Activated B cell treated with CpG ODN at 0.5 μM for 24 hours (primary cell): ENCODE results near the gene TAC3. TPM values are rescaled to one million over a fixed set of nuclear protein-coding genes. Genes with fewer than 3 reads are reported as not detected.
"Not testable (repeated sequence)": the region's sequence is repeated elsewhere in the genome, so short reads cannot be mapped to it uniquely, and the experiment has no call there.

Experiments
- ATAC-seq: fragments of 200-7000 bp; cut with Tn5 transposase; one replicate; pipeline ENCODE4 v1.10.0; 2021; ENCODE audit warnings: low read depth, mild to moderate bottlenecking, moderate library complexity
- CTCF ChIA-PET: fragments of 350-600 bp; sonication (Branson Sonifier 250); formaldehyde crosslinking; loops from one replicate; lab custom pipeline; 2021; ENCODE audit warnings: antibody characterized with exemption; lab: Charles Lee
- POLR2A ChIA-PET: fragments of 350-600 bp; sonication (Branson Sonifier 250); formaldehyde crosslinking; loops from one replicate; lab custom pipeline; 2021; ENCODE audit warnings: antibody characterized with exemption; lab: Charles Lee
- DNase-seq: peaks from one replicate; pipeline ENCODE4 v3.0.0; 2022
- H3K27ac Mint-ChIP-seq: one replicate; pipeline ENCODE4 v1.8.0; 2020; ENCODE audit warnings: mixed read lengths
- H3K27me3 Mint-ChIP-seq: one replicate; pipeline ENCODE4 v1.8.0; 2021; ENCODE audit warnings: mixed read lengths
- H3K36me3 Mint-ChIP-seq: one replicate; pipeline ENCODE4 v1.8.0; 2021; ENCODE audit warnings: low read depth, mixed read lengths
- H3K4me1 Mint-ChIP-seq: one replicate; pipeline ENCODE4 v1.8.0; 2021; ENCODE audit warnings: mixed read lengths
- H3K4me3 Mint-ChIP-seq: one replicate; pipeline ENCODE4 v1.8.0; 2020; ENCODE audit warnings: mild to moderate bottlenecking, mixed read lengths
- H3K9me3 Mint-ChIP-seq: one replicate; pipeline ENCODE4 v1.8.0; 2020; ENCODE audit warnings: mixed read lengths
- CTCF ChIP-seq: fragments of 200-600 bp; IDR thresholded peaks from one replicate; pipeline ENCODE4 v1.8.0; 2022; ENCODE audit warnings: antibody characterized with exemption, mild to moderate bottlenecking
- intact Hi-C: fragments of 100-400 bp; cut with micrococcal nuclease; formaldehyde crosslinking; loops from one replicate; pipeline ENCODE4 v1.15.1; 2024
- total RNA-seq: library from RNA; stranded (reverse); gene quantifications from 2 replicates; pipeline ENCODE4 v1.2.3, GENCODE V29; 2022

Gene TAC3
- total RNA-seq, 1 donor from 2014 or later = not detected

DNA sequence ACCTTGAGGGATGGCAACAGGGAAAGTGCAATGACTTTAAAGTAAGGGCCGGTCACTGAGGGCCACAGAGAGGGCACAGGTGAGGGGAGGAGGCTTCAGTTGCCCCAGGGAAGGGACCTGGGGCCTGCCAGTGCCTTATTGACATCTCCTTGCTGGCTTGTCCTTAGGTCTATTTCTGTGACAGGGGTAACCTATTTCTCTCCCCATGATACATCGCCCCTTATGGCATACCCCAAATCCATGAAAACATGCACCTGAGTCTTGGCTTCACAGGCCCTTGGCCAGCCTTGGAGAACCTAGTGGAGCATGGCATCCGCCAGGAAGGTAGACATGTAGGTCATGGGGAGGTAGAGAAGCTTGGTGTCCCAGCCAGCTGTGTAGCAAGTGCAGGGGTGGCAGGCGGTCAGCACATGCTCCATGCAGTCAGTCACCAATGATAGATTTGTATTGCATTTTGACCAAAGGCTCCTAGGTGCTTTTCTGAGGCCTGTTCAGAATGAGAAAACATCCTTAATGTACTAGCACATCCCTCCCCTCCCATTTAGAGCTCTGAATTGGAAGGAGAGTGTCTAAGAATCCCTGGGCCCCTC lies 35.3 kb downstream of the TAC3 start:
- ATAC-seq = no peak
- H3K4me1 Mint-ChIP-seq = no peaks in the 10 kb centered on the region
- CTCF ChIA-PET = no interaction called here

DNA sequence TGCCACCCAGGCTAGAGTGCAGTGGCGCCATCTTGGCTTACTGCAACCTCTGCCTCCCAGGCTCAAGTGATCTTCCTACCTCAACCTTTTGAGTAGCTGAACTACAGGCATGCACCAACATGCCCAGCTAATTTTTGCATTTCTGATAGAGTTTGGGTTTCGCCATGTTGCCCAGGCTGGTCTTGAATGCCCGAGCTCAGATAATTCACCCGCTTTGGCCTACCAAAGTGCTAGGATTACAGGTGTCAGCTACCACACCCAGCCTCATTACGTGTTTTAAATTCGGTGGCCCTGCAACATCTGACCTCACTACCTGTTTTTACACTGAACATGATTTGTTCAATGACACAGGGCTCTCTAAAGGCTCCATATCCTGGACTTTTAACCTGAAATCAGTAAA lies 36.1 kb downstream of the TAC3 start:
- no peak for DNase-seq
- no peak for ATAC-seq
- H3K27ac Mint-ChIP-seq = no peak overlapping the region
- H3K4me1 Mint-ChIP-seq = no peaks in the 10 kb centered on the region
- no peak for TF ChIP-seq CTCF
- no peaks in the 10 kb centered on the region for H3K27me3 Mint-ChIP-seq
- intact Hi-C loops = no loop called here
- CTCF ChIA-PET = no interaction called here
- POLR2A ChIA-PET = no interaction called here
- H3K4me3 Mint-ChIP-seq = no peak overlapping the region
- H3K9me3 Mint-ChIP-seq = peaks cover 3% of the 10 kb centered on the region
- no peaks in the 10 kb centered on the region for H3K36me3 Mint-ChIP-seq

More for the DNA sequence above, 35.3 kb downstream of the TAC3 start:
- no peaks in the 10 kb centered on the region for H3K36me3 Mint-ChIP-seq
- no peak for TF ChIP-seq CTCF
- DNase-seq = no peak
- POLR2A ChIA-PET = no interaction called here
- H3K27me3 Mint-ChIP-seq = no peaks in the 10 kb centered on the region
- H3K27ac Mint-ChIP-seq = no peak overlapping the region
- peaks cover 3% of the 10 kb centered on the region for H3K9me3 Mint-ChIP-seq
- H3K4me3 Mint-ChIP-seq = no peak overlapping the region
- intact Hi-C loops = no loop called here

- no peak for TF ChIP-seq CTCF
- intact Hi-C loops = no loop called here
- DNase-seq (no peak), ATAC-seq (no peak)
- no peak overlapping the region for H3K4me3 Mint-ChIP-seq
- CTCF ChIA-PET = no interaction called here
- H3K27me3 Mint-ChIP-seq = no peaks in the 10 kb centered on the region
- no peaks in the 10 kb centered on the region for H3K4me1 Mint-ChIP-seq
- no peaks in the 10 kb centered on the region for H3K36me3 Mint-ChIP-seq
- POLR2A ChIA-PET = no interaction called here
- H3K9me3 Mint-ChIP-seq = peaks cover 3% of the 10 kb centered on the region
- H3K27ac Mint-ChIP-seq = no peak overlapping the region
Observed at GRCh38 chr12:56979628-56980027, 36.7 kb downstream of the TAC3 start.

GRCh38 chr12:56978397-56979138 lies 37.8 kb downstream of the TAC3 start:
- Mint-ChIP-seq H3K4me3 (no peak overlapping the region), H3K27ac (no peak overlapping the region), H3K36me3 (no peaks in the 10 kb centered on the region), H3K4me1 (no peaks in the 10 kb centered on the region), H3K9me3 (peaks cover 3% of the 10 kb centered on the region), H3K27me3 (no peaks in the 10 kb centered on the region)
- ATAC-seq (no peak), DNase-seq (no peak)
- CTCF ChIA-PET = no interaction called here
- POLR2A ChIA-PET = no interaction called here
- TF ChIP-seq CTCF = no peak
- intact Hi-C loops = no loop called here

DNA sequence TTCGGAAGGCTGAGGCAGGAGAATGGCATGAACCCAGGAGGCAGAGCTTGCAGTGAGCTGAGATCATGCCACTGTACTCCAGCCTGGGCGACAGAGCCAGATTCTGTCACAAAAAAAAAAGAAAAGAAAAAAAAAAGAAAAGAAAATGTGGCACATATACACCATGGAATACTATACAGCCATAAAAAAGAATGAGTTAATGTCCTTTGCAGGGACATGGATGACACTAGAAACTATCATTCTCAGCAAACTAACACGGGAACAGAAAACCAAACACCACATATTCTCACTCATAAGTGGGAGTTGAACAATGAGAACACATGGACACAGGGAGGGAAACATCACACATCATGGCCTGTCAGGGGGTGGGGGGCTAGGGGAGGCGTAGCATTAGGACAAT lies 39.0 kb downstream of the TAC3 start:
- intact Hi-C loops, POLR2A ChIA-PET, H3K9me3 Mint-ChIP-seq, DNase-seq, H3K36me3 Mint-ChIP-seq, CTCF ChIA-PET, H3K4me3 Mint-ChIP-seq, H3K27ac Mint-ChIP-seq, H3K27me3 Mint-ChIP-seq, ATAC-seq, H3K4me1 Mint-ChIP-seq: not testable (repeated sequence)

DNA sequence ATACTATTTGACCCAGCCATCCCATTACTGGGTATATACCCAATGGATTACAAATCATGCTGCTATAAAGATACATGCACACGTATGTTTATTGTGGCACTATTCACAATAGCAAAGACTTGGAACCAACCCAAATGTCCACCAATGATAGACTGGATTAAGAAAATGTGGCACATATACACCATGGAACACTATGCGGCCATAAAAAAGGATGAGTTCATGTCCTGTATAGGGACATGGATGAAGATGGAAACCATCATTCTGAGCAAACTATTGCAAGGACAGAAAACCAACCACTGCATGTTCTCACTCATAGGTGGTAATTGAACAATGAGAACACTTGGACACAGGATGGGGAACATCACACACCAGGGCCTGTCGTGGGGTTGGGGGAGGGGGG lies 42.1 kb downstream of the TAC3 start:
- POLR2A ChIA-PET, CTCF ChIA-PET, H3K4me1 Mint-ChIP-seq: not testable (repeated sequence)

GRCh38 chr12:56968910-56969309 lies 47.4 kb downstream of the TAC3 start:
- intact Hi-C loops, ATAC-seq, POLR2A ChIA-PET, H3K4me3 Mint-ChIP-seq, CTCF ChIA-PET, H3K36me3 Mint-ChIP-seq, H3K27me3 Mint-ChIP-seq, H3K9me3 Mint-ChIP-seq, H3K27ac Mint-ChIP-seq, H3K4me1 Mint-ChIP-seq, DNase-seq: not testable (repeated sequence)

More for the DNA sequence above, 42.1 kb downstream of the TAC3 start:
- H3K9me3 Mint-ChIP-seq, DNase-seq, intact Hi-C loops, H3K27ac Mint-ChIP-seq, H3K27me3 Mint-ChIP-seq, H3K36me3 Mint-ChIP-seq, ATAC-seq, H3K4me3 Mint-ChIP-seq: not testable (repeated sequence)

- DNase-seq, POLR2A ChIA-PET, intact Hi-C loops, H3K27me3 Mint-ChIP-seq, H3K27ac Mint-ChIP-seq, H3K4me1 Mint-ChIP-seq, ATAC-seq, H3K9me3 Mint-ChIP-seq, H3K36me3 Mint-ChIP-seq, H3K4me3 Mint-ChIP-seq, CTCF ChIA-PET: not testable (repeated sequence)
Observed at GRCh38 chr12:56965997-56966642, 50.2 kb downstream of the TAC3 start.
